Keratinocyte (primary cell): ENCODE data around the gene ANKRD30B. TPM values are rescaled to one million over a fixed set of nuclear protein-coding genes. Genes with fewer than 3 reads are reported as not detected.

Experiments
- DNase-seq: peaks from one replicate; pipeline ENCODE4 v3.0.0-alpha.2; 2011; ENCODE audit warnings: low read depth, missing footprints, low spot score
- FAIRE-seq: peaks from 2 replicates; lab custom pipeline; 2011; peaks lifted over from hg19 to GRCh38; lab: Jason Lieb, UNC
- H2AFZ ChIP-seq: 2 replicates; pipeline ENCODE4 v1.6.0; 2012; ENCODE audit warnings: low read length, control low read depth, inconsistent platforms; ENCODE audit not compliant: control insufficient read depth
- H3K27ac ChIP-seq: 2 replicates; pipeline ENCODE4 v1.5.1; 2011; ENCODE audit warnings: low read length; ENCODE audit not compliant: control insufficient read depth, insufficient read depth
- H3K27me3 ChIP-seq: 3 replicates; pipeline ENCODE4 v1.6.0; 2011; ENCODE audit warnings: low read length; ENCODE audit not compliant: control insufficient read depth, insufficient read depth; ENCODE audit errors: extremely low read depth
- H3K36me3 ChIP-seq, 2 experiments: 2 replicates in 1 of 2; 3 replicates in 1 of 2; pipeline ENCODE4 v1.5.1; 2011; ENCODE audit warnings: low read length in 2 of 2, mild to moderate bottlenecking in 1 of 2; ENCODE audit not compliant: control insufficient read depth in 2 of 2, insufficient read depth in 2 of 2; ENCODE audit errors: extremely low read depth in 1 of 2
- H3K4me1 ChIP-seq: 3 replicates; pipeline ENCODE4 v1.5.1; 2011; ENCODE audit warnings: low read length; ENCODE audit not compliant: control insufficient read depth, insufficient read depth; ENCODE audit errors: extremely low read depth
- H3K4me2 ChIP-seq: 3 replicates; pipeline ENCODE4 v1.6.0; 2011; ENCODE audit warnings: low read depth, low read length; ENCODE audit not compliant: control insufficient read depth, insufficient read depth; ENCODE audit errors: extremely low read depth
- H3K4me3 ChIP-seq, 3 experiments: fragments of 200-600 bp in 1 of 3; sonication (generic) in 1 of 3; 2 replicates in 2 of 3; 3 replicates in 1 of 3; pipeline ENCODE4 v1.5.1; 2011 to 2016; ENCODE audit warnings: low read length in 3 of 3, mild to moderate bottlenecking in 3 of 3, control low read depth in 2 of 3, inconsistent platforms in 1 of 3, low read depth in 1 of 3, mixed read lengths in 1 of 3, mixed run types in 1 of 3, moderate library complexity in 1 of 3; ENCODE audit not compliant: control insufficient read depth in 2 of 3, insufficient read depth in 2 of 3; ENCODE audit errors: extremely low read depth in 1 of 3
- H3K79me2 ChIP-seq: 2 replicates; pipeline ENCODE4 v1.6.0; 2012; ENCODE audit warnings: low read length; ENCODE audit not compliant: control insufficient read depth, insufficient read depth
- H3K9ac ChIP-seq: 3 replicates; pipeline ENCODE4 v1.6.0; 2011; ENCODE audit warnings: low read length; ENCODE audit not compliant: control insufficient read depth, insufficient read depth; ENCODE audit errors: extremely low read depth
- H3K9me1 ChIP-seq: 3 replicates; pipeline ENCODE4 v1.6.0; 2011; ENCODE audit warnings: low read length; ENCODE audit not compliant: control insufficient read depth, insufficient read depth; ENCODE audit errors: extremely low read depth
- H3K9me3 ChIP-seq: 2 replicates; pipeline ENCODE4 v1.5.1; 2012; ENCODE audit warnings: low read depth, low read length; ENCODE audit not compliant: control insufficient read depth
- H4K20me1 ChIP-seq: 3 replicates; pipeline ENCODE4 v1.6.0; 2011; ENCODE audit warnings: low read length; ENCODE audit not compliant: control insufficient read depth, insufficient read depth; ENCODE audit errors: extremely low read depth
- CTCF ChIP-seq, 3 experiments: IDR thresholded peaks in 1 of 3; conservative IDR thresholded peaks in 1 of 3; optimal IDR thresholded peaks in 1 of 3; 2 replicates in 2 of 3; 3 replicates in 1 of 3; pipeline versions ENCODE3 to v1.5.1; 2011; ENCODE audit warnings: low read length in 3 of 3, mild to moderate bottlenecking in 3 of 3, moderate library complexity in 2 of 3, control low read depth in 1 of 3, inconsistent platforms in 1 of 3; ENCODE audit not compliant: insufficient read depth in 2 of 3; ENCODE audit errors: extremely low read depth in 1 of 3
- EZH2 ChIP-seq: IDR thresholded peaks from one replicate; pipeline ENCODE4 v1.6.1; 2012; ENCODE audit warnings: inconsistent platforms, mild to moderate bottlenecking, low read length, moderate library complexity
- dilution Hi-C: fragments of 300-500 bp; cut with MboI; formaldehyde crosslinking; loops from one replicate; pipeline ENCODE4 v1.7.0; 2020; ENCODE audit warnings: low sequenced_read_pairs; ENCODE audit not compliant: extremely low pct_ligation_motif_present
- polyA plus RNA-seq, 5 experiments: library from polyadenylated mRNA; depleted of rRNA in 3 of 5; stranded (reverse) in 3 of 5; stranded (forward) in 1 of 5; unstranded in 1 of 5; fragments of >200 nt; gene quantifications; 1 replicate in 1 of 5; 2 replicates in 3 of 5; 3 replicates in 1 of 5; pipeline versions ENCODE4 v1.2.1 to v1.2.3, GENCODE V29; 2011 to 2012; ENCODE audit warnings: missing spikeins in 2 of 5, low read depth in 1 of 5, low replicate concordance in 1 of 5

The ANKRD30B gene
- polyA plus RNA-seq, 1 donor (not counting 4 experiments of a cell fraction or from before 2014, with no cell fraction given): not detected

- no peaks in the 10 kb centered on the region for H3K9me1 ChIP-seq
- no peaks in the 10 kb centered on the region for H4K20me1 ChIP-seq
- H3K4me3 ChIP-seq: no peak overlapping the region
- FAIRE-seq (no peak), DNase-seq (no peak)
- no peak overlapping the region for H2AFZ ChIP-seq
- H3K4me2 ChIP-seq: no peak overlapping the region
- H3K27me3 ChIP-seq: no peaks in the 10 kb centered on the region
- H3K36me3 ChIP-seq: no peaks in the 10 kb centered on the region
- no peaks in the 10 kb centered on the region for H3K79me2 ChIP-seq
- no peak overlapping the region for H3K27ac ChIP-seq
- no peak overlapping the region for H3K9ac ChIP-seq
- H3K9me3 ChIP-seq: no peaks in the 10 kb centered on the region
- dilution Hi-C loops: no loop called here
- TF ChIP-seq CTCF (optimal IDR thresholded peaks at IDR 0.05 in 1 of 3, IDR thresholded peaks at IDR 0.05 in 1 of 3, conservative IDR thresholded peaks at IDR 0.05 in 1 of 3; ENCODE audit: extremely low read depth in 1 of 3, insufficient read depth in 2 of 3, low read length in 3 of 3) (no peak), EZH2 (no peak)
- H3K4me1 ChIP-seq: no peaks in the 10 kb centered on the region
Measured at GRCh38 chr18:14767474-14767873, 19.5 kb downstream of the ANKRD30B start.

- DNase-seq (no peak), FAIRE-seq (no peak)
- Histone ChIP-seq H3K9me1 (no peaks in the 10 kb centered on the region), H3K27ac (no peak overlapping the region), H3K79me2 (no peaks in the 10 kb centered on the region), H3K4me3 (no peak overlapping the region), H2AFZ (no peak overlapping the region), H3K4me1 (no peaks in the 10 kb centered on the region), H3K9ac (no peak overlapping the region), H3K9me3 (no peaks in the 10 kb centered on the region), H4K20me1 (no peaks in the 10 kb centered on the region), H3K4me2 (no peak overlapping the region), H3K27me3 (no peaks in the 10 kb centered on the region), H3K36me3 (no peaks in the 10 kb centered on the region)
- no peak for TF ChIP-seq EZH2
- TF ChIP-seq CTCF (optimal IDR thresholded peaks at IDR 0.05 in 1 of 3, IDR thresholded peaks at IDR 0.05 in 1 of 3, conservative IDR thresholded peaks at IDR 0.05 in 1 of 3; ENCODE audit: extremely low read depth in 1 of 3, insufficient read depth in 2 of 3, low read length in 3 of 3): no peak
- dilution Hi-C loops: no loop called here
Measured at GRCh38 chr18:14768241-14768640, 20.3 kb downstream of the ANKRD30B start.
